ENCODE measurements around the gene GRID1.

Gene GRID1

GRCh38 chr10:86199041-86199440 lies 167.6 kb downstream of the GRID1 start:
- Histone ChIP-seq H3K4me3 (no peak overlapping the region), H3K36me3 (replicated peaks) (no peaks in the 10 kb centered on the region), H3K27me3 (ENCODE audit: low read depth) (no peaks in the 10 kb centered on the region), H3K9me3 (no peaks in the 10 kb centered on the region), H3K4me1 (no peaks in the 10 kb centered on the region)
- in situ Hi-C loops (cut with MboI; ENCODE audit: low sequenced_read_pairs): no loop called here
- no peak for DNase-seq (ENCODE audit: low spot score in 2 of 2)

GRCh38 chr10:86198271-86198670 lies 168.3 kb downstream of the GRID1 start:
- Histone ChIP-seq H3K27me3 (ENCODE audit: low read depth) (no peaks in the 10 kb centered on the region), H3K4me1 (no peaks in the 10 kb centered on the region), H3K4me3 (no peak overlapping the region), H3K9me3 (no peaks in the 10 kb centered on the region), H3K36me3 (replicated peaks) (no peaks in the 10 kb centered on the region)
- in situ Hi-C loops (cut with MboI; ENCODE audit: low sequenced_read_pairs): no loop called here
- DNase-seq (ENCODE audit: low spot score in 2 of 2): no peak

DNA sequence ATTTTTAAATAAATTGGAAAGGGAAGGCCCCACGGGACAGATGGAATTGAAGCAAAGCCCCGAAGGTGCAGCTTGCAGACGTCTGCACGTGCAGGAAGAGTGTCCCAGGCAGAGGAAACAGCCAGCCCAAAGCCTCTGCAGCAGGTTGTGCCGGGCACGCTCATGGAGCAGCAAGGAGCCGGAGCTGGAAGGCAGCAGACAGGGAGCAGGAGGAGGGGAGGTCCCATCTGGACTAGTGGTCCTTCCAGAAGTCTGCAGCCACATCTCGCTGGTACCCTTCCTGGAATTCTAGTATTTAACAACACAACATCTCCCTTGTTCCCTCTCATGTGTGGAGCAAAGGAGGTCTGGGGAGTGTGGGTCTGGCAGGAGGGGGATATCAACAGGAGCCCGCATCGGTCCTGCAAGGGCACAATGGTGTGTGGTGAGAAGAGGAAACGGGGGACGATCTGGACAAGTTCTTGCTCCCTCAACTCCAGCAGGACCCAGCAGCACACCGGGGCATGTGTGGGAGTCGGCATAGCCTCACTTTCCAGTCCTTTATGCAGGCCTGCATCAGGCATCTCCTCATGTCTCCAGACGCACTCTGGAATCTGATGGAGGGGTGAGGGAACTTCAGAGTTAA lies 169.3 kb downstream of the GRID1 start:
- in situ Hi-C loops (cut with MboI; ENCODE audit: low sequenced_read_pairs): no loop called here
- Histone ChIP-seq H3K4me1 (no peaks in the 10 kb centered on the region), H3K4me3 (no peak overlapping the region), H3K27me3 (ENCODE audit: low read depth) (no peaks in the 10 kb centered on the region), H3K36me3 (replicated peaks) (no peaks in the 10 kb centered on the region), H3K9me3 (no peaks in the 10 kb centered on the region)
- DNase-seq (ENCODE audit: low spot score in 2 of 2): no peak

DNA sequence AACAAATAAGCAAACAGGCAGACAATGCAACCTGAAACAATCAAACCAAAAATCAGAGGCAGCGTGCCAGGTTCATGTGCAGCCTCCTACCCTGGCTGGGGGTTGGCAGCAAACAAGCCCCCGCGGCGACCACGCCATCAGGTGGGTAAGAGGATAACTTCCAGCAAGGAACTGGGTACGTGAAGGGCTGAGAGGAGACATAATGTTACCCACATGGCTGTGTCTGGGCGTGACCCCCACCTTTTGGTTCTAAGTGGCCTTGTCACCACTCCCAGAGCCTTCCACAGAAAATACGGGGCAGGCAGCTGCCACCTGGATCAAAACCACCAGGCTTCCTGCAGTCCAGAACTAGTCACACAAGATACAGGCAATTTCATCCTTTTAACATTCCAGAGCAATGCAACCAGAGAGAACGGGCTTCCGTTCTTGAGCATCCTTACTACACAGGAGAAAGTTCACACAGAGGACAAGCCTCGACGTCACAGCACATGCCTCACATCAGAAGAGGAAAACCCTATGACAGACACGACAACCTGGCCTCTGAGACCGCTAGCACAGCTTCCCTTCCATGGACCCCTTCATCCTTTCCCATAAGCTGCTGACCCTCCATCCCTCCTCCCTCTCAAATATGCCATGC lies 171.0 kb downstream of the GRID1 start:
- no peaks in the 10 kb centered on the region for H3K27me3 ChIP-seq (ENCODE audit: low read depth)
- H3K36me3 ChIP-seq (replicated peaks): no peaks in the 10 kb centered on the region
- H3K9me3 ChIP-seq: no peaks in the 10 kb centered on the region
- DNase-seq (ENCODE audit: low spot score in 2 of 2): no peak
- in situ Hi-C loops (cut with MboI; ENCODE audit: low sequenced_read_pairs): no loop called here
- H3K4me3 ChIP-seq: no peak overlapping the region
- H3K4me1 ChIP-seq: no peaks in the 10 kb centered on the region

GRCh38 chr10:86194684-86195083 lies 171.9 kb downstream of the GRID1 start:
- DNase-seq (ENCODE audit: low spot score in 2 of 2): no peak
- no peaks in the 10 kb centered on the region for H3K9me3 ChIP-seq
- no peaks in the 10 kb centered on the region for H3K36me3 ChIP-seq (replicated peaks)
- in situ Hi-C loops (cut with MboI; ENCODE audit: low sequenced_read_pairs): no loop called here
- no peak overlapping the region for H3K4me3 ChIP-seq
- H3K4me1 ChIP-seq: no peaks in the 10 kb centered on the region
- no peaks in the 10 kb centered on the region for H3K27me3 ChIP-seq (ENCODE audit: low read depth)

GRCh38 chr10:86193841-86194240 lies 172.8 kb downstream of the GRID1 start:
- Histone ChIP-seq H3K4me3 (no peak overlapping the region), H3K4me1 (no peaks in the 10 kb centered on the region), H3K36me3 (replicated peaks) (no peaks in the 10 kb centered on the region), H3K9me3 (no peaks in the 10 kb centered on the region), H3K27me3 (ENCODE audit: low read depth) (no peaks in the 10 kb centered on the region)
- in situ Hi-C loops (cut with MboI; ENCODE audit: low sequenced_read_pairs): no loop called here
- DNase-seq (ENCODE audit: low spot score in 2 of 2): no peak

DNA sequence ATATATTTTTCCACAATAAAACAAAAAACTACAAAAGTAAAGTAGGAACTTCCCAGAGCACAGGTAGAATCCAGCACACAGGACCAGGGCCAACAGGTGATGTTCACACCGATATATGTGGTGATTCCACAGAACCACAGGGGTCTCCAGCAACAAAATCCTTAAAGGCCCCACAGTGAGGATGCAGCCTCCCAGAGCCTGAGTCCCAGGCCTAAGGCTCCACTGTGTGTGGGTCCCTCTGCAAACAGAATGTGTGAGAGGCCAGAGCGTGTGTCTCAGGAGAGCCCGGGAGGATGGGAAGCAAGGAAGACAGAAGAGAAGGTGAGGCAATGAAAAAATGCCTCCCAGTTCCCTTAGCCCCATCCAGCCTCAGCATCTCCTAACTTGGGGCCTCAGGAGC lies 173.9 kb downstream of the GRID1 start:
- Histone ChIP-seq H3K9me3 (no peaks in the 10 kb centered on the region), H3K4me1 (no peaks in the 10 kb centered on the region), H3K4me3 (no peak overlapping the region), H3K27me3 (ENCODE audit: low read depth) (no peaks in the 10 kb centered on the region), H3K36me3 (replicated peaks) (no peaks in the 10 kb centered on the region)
- DNase-seq (ENCODE audit: low spot score in 2 of 2): no peak
- in situ Hi-C loops (cut with MboI; ENCODE audit: low sequenced_read_pairs): no loop called here

GRCh38 chr10:86192147-86192546 lies 174.4 kb downstream of the GRID1 start:
- Histone ChIP-seq H3K4me1 (no peaks in the 10 kb centered on the region), H3K9me3 (no peaks in the 10 kb centered on the region), H3K36me3 (replicated peaks) (no peaks in the 10 kb centered on the region), H3K4me3 (no peak overlapping the region), H3K27me3 (ENCODE audit: low read depth) (no peaks in the 10 kb centered on the region)
- in situ Hi-C loops (cut with MboI; ENCODE audit: low sequenced_read_pairs): no loop called here
- no peak for DNase-seq (ENCODE audit: low spot score in 2 of 2)

DNA sequence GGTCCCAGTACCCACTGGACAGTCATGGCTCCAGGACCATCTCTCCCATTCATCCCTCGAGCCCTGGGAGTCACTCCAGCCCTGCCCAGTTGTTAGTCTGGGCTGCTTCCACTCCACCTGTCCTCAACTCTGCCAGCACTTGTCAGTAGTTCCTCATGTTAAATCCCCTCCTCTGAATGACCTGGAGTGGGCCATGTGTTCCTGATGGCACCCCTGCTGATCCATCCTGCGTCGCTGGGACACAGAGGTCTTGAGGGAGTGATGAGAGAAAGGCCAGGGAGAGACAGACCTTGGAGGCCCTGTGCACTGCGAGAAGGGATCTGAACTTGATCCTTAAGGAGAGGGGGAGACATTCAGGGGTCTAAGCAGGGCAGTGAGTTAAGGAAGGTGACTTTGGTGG lies 174.9 kb downstream of the GRID1 start:
- Histone ChIP-seq H3K36me3 (replicated peaks) (no peaks in the 10 kb centered on the region), H3K4me1 (no peaks in the 10 kb centered on the region), H3K27me3 (ENCODE audit: low read depth) (no peaks in the 10 kb centered on the region), H3K4me3 (no peak overlapping the region), H3K9me3 (no peaks in the 10 kb centered on the region)
- no peak for DNase-seq (ENCODE audit: low spot score in 2 of 2)
- in situ Hi-C loops (cut with MboI; ENCODE audit: low sequenced_read_pairs): no loop called here

GRCh38 chr10:86191166-86191565 lies 175.4 kb downstream of the GRID1 start:
- no peaks in the 10 kb centered on the region for H3K27me3 ChIP-seq (ENCODE audit: low read depth)
- no peak overlapping the region for H3K4me3 ChIP-seq
- H3K4me1 ChIP-seq: no peaks in the 10 kb centered on the region
- no peaks in the 10 kb centered on the region for H3K36me3 ChIP-seq (replicated peaks)
- in situ Hi-C loops (cut with MboI; ENCODE audit: low sequenced_read_pairs): no loop called here
- no peak for DNase-seq (ENCODE audit: low spot score in 2 of 2)
- H3K9me3 ChIP-seq: no peaks in the 10 kb centered on the region

DNA sequence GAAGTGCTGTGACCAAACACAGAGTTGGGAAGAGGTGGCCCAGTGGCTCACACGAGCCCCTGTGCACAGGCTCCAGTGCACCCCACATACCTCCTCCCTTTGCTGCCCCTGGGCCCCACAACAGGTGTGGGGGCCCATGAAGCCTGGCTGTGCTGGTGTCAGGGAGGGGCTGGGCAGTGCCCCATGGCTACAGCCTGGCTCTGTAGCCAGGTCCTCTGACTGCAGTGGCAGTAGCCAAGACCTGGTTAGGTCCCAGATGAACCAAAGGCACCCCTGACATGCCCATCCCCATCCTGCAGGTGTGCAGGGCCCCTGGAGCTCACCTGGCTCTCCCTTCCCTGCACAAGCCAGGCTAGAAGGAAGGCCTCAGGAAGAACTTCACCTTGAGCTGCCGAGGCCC lies 176.3 kb downstream of the GRID1 start:
- H3K4me1 ChIP-seq: no peaks in the 10 kb centered on the region
- no peak for DNase-seq (ENCODE audit: low spot score in 2 of 2)
- H3K9me3 ChIP-seq: no peaks in the 10 kb centered on the region
- in situ Hi-C loops (cut with MboI; ENCODE audit: low sequenced_read_pairs): no loop called here
- no peaks in the 10 kb centered on the region for H3K36me3 ChIP-seq (replicated peaks)
- no peaks in the 10 kb centered on the region for H3K27me3 ChIP-seq (ENCODE audit: low read depth)
- H3K4me3 ChIP-seq: no peak overlapping the region

DNA sequence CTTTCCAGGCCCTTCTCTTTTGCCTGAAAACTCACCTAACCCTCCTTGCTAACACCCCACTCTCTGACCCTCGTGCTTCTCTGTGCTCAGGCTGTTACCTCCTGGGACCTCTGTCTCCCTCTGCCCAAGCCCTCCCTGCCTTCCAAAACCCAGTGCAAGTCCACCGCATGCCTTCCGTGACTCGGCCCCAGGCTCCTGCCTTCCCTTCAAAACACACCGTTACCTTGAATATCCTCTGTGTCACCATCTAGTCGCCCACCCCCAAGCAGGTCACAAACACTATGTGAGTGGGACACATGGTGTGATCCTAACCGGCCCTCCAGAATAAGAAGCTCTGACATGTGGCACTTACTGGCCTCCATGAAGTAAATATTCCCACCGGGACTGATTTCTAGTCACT lies 176.7 kb downstream of the GRID1 start:
- Histone ChIP-seq H3K27me3 (ENCODE audit: low read depth) (no peaks in the 10 kb centered on the region), H3K4me1 (no peaks in the 10 kb centered on the region), H3K9me3 (no peaks in the 10 kb centered on the region), H3K36me3 (replicated peaks) (no peaks in the 10 kb centered on the region), H3K4me3 (no peak overlapping the region)
- DNase-seq (ENCODE audit: low spot score in 2 of 2): no peak
- in situ Hi-C loops (cut with MboI; ENCODE audit: low sequenced_read_pairs): no loop called here

DNA sequence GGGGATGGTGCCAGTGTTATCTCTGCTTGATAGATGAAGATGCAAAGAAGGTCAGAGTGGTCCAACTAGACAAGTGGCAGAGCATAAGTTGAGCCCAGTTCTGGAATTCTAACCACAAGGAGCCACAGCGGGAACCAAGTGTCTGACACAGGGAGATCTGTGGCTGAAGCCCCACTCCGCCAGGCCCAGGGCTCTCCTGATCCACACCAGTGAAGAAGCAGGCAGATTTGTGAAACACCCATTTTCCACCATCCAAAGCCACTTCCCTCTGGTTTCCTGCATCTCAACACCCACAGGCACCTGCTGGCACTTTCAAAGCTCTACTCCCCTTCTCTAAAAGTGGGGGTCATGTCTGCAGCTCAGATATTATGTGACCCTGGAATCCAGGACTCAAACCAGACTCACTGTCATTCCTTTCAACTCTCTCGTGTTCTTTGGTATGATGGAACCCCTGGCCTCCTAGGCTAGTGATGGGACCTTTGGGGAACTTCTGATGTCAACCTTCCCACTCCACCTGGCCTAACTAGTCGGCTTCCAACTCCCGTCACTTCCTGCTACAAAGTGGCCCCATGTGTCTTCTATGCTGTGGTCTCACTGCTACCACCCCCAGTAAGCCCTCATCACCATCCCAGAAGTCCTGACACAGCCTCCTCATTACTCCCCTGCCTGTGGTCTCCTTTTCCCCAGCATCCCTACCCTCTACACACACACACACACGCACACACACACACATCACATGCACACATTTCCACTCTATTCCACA lies 177.6 kb downstream of the GRID1 start:
- no peaks in the 10 kb centered on the region for H3K36me3 ChIP-seq (replicated peaks)
- DNase-seq (ENCODE audit: low spot score in 2 of 2): no peak
- H3K27me3 ChIP-seq (ENCODE audit: low read depth): no peaks in the 10 kb centered on the region
- no peak overlapping the region for H3K4me3 ChIP-seq
- no peaks in the 10 kb centered on the region for H3K9me3 ChIP-seq
- no peaks in the 10 kb centered on the region for H3K4me1 ChIP-seq
- in situ Hi-C loops (cut with MboI; ENCODE audit: low sequenced_read_pairs): no loop called here

DNA sequence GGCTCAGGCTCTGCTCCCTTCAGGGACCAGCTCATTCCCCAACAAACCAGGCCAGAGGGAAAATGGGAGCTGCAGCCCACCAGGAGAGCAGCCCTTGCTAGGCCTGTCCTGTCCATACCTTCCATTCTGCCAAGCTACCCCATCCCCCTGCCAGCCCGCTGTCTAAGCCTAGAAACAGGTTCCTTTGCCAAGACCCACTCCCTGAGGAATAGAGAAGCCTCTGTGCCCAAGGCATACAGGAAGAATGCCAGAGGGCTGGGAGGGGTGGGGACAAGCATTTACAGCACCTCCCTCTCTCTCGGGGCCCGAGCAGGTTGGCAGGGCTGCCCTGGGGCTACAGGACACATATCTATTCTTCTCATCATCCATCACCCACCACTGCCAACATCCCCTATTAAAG lies 178.3 kb downstream of the GRID1 start:
- H3K36me3 ChIP-seq (replicated peaks): no peaks in the 10 kb centered on the region
- H3K27me3 ChIP-seq (ENCODE audit: low read depth): no peaks in the 10 kb centered on the region
- DNase-seq (ENCODE audit: low spot score in 2 of 2): no peak
- no peaks in the 10 kb centered on the region for H3K4me1 ChIP-seq
- no peaks in the 10 kb centered on the region for H3K9me3 ChIP-seq
- in situ Hi-C loops (cut with MboI; ENCODE audit: low sequenced_read_pairs): no loop called here
- H3K4me3 ChIP-seq: no peak overlapping the region
